DMS 273 treated with DMSO at 0.1 percent for 48 hours (cell line): Measurements from ENCODE around the gene LOXHD1.

Source experiments
- DNase-seq: peaks from one replicate; lab custom pipeline; 2025; lab: John Stamatoyannopoulos, UW

LOXHD1 gene

GRCh38 chr18:46475390-46475752 is 181.6 kb downstream of the LOXHD1 start:
- no peak for DNase-seq

- no peak for DNase-seq
Observed at GRCh38 chr18:46474487-46475389, 182.3 kb downstream of the LOXHD1 start.

- no peak for DNase-seq
Observed at GRCh38 chr18:46471809-46472498, 185.1 kb downstream of the LOXHD1 start.

- DNase-seq, result no peak
Observed at GRCh38 chr18:46470714-46471113, 186.3 kb downstream of the LOXHD1 start.

GRCh38 chr18:46469186-46469915 is 187.7 kb downstream of the LOXHD1 start:
- peak; percentile 60 for DNase-seq

GRCh38 chr18:46468426-46469180 is 188.4 kb downstream of the LOXHD1 start:
- no peak for DNase-seq

GRCh38 chr18:46466234-46467160 is 190.5 kb downstream of the LOXHD1 start:
- DNase-seq, result no peak

GRCh38 chr18:46464926-46465655 is 191.9 kb downstream of the LOXHD1 start:
- DNase-seq, result no peak

GRCh38 chr18:46462523-46462922 is 194.5 kb downstream of the LOXHD1 start:
- no peak for DNase-seq

GRCh38 chr18:46461993-46462392 is 195.0 kb downstream of the LOXHD1 start:
- no peak for DNase-seq

GRCh38 chr18:46460754-46461153 is 196.3 kb downstream of the LOXHD1 start:
- no peak for DNase-seq

- no peak for DNase-seq
Observed at GRCh38 chr18:46459789-46460455, 197.1 kb downstream of the LOXHD1 start.

- DNase-seq, result no peak
Observed at GRCh38 chr18:46458472-46458871, 198.5 kb downstream of the LOXHD1 start.

- no peak for DNase-seq
Observed at GRCh38 chr18:46456691-46457090, 200.3 kb downstream of the LOXHD1 start.

- no peak for DNase-seq
Observed at GRCh38 chr18:46452820-46453219, 204.2 kb downstream of the LOXHD1 start.

GRCh38 chr18:46449499-46449898 is 207.5 kb downstream of the LOXHD1 start:
- no peak for DNase-seq

- DNase-seq, result no peak
Observed at GRCh38 chr18:46449033-46449432, 208.0 kb downstream of the LOXHD1 start.

GRCh38 chr18:46448347-46448746 is 208.7 kb downstream of the LOXHD1 start:
- no peak for DNase-seq

- DNase-seq, result no peak
Observed at GRCh38 chr18:46447792-46448191, 209.2 kb downstream of the LOXHD1 start.

GRCh38 chr18:46447323-46447722 is 209.7 kb downstream of the LOXHD1 start:
- no peak for DNase-seq
